Testis (tissue), 2 donors: Measurements from ENCODE around the gene VDAC2.

Experiments used
- POLR2A ChIP-seq: fragments of 450-650 bp; IDR thresholded peaks from one replicate; pipeline ENCODE4 v1.6.1; 2017; ENCODE audit warnings: antibody characterized with exemption, mild to moderate bottlenecking, moderate library complexity
- TF ChIP-seq, protein P1 (sequence below), 3 experiments: fragments of 450-650 bp in 2 of 3; fragments of 200-600 bp in 1 of 3; sonication (generic) in 1 of 3; IDR thresholded peaks; one replicate each; pipeline ENCODE4 v1.5.1; 2016 to 2019; ENCODE audit warnings: antibody characterized with exemption in 3 of 3, mild to moderate bottlenecking in 2 of 3, moderate library complexity in 1 of 3

DNA sequence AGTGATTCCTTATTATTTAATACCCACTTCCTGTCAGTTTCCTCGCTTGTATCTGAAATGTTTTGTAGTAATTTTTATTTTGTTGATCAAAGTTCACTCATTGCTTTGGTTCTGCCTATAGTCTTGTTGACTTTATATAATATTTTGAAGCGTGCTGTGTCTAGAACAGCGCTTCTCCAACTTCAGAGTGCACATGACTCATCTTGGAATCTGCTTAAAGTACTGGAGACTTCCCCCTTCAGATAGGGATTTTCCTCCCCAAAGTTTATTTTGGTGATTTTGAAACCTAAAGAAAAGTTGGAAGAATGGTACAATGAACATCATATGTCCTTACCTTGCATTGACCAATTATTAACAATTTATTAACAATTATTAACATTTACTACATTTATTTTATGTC is 19.4 kb downstream of the VDAC2 start:
- TF ChIP-seq, protein P1, sequence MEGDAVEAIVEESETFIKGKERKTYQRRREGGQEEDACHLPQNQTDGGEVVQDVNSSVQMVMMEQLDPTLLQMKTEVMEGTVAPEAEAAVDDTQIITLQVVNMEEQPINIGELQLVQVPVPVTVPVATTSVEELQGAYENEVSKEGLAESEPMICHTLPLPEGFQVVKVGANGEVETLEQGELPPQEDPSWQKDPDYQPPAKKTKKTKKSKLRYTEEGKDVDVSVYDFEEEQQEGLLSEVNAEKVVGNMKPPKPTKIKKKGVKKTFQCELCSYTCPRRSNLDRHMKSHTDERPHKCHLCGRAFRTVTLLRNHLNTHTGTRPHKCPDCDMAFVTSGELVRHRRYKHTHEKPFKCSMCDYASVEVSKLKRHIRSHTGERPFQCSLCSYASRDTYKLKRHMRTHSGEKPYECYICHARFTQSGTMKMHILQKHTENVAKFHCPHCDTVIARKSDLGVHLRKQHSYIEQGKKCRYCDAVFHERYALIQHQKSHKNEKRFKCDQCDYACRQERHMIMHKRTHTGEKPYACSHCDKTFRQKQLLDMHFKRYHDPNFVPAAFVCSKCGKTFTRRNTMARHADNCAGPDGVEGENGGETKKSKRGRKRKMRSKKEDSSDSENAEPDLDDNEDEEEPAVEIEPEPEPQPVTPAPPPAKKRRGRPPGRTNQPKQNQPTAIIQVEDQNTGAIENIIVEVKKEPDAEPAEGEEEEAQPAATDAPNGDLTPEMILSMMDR (IDR thresholded peaks at IDR 0.05), result no peak
- no peak for TF ChIP-seq POLR2A
